Parathyroid adenoma (tissue), 2 donors: ENCODE data around the gene ATP8B1.
"Not testable (repeated sequence)": the region's sequence is repeated elsewhere in the genome, so short reads cannot be mapped to it uniquely, and the experiment has no call there.

Source experiments
- H2AFZ ChIP-seq: fragments of 300-600 bp; sonication (generic); one replicate; pipeline ENCODE4 v1.7.0; 2017; ENCODE audit warnings: antibody characterized with exemption, mild to moderate bottlenecking
- H3K27ac ChIP-seq: fragments of 300-600 bp; sonication (generic); one replicate; pipeline ENCODE4 v1.7.0; 2017
- H3K27me3 ChIP-seq: fragments of 300-600 bp; sonication (generic); one replicate; pipeline ENCODE4 v1.7.0; 2017; ENCODE audit warnings: low read length; ENCODE audit not compliant: control insufficient read depth, insufficient read depth
- H3K36me3 ChIP-seq: fragments of 300-600 bp; sonication (generic); one replicate; pipeline ENCODE4 v1.7.0; 2017; ENCODE audit warnings: low read length; ENCODE audit not compliant: control insufficient read depth, insufficient read depth
- H3K4me1 ChIP-seq: fragments of 300-600 bp; sonication (generic); one replicate; pipeline ENCODE4 v1.7.0; 2017; ENCODE audit warnings: control low read depth
- H3K4me2 ChIP-seq: fragments of 300-600 bp; sonication (generic); one replicate; pipeline ENCODE4 v1.7.0; 2017; ENCODE audit warnings: low read length
- H3K4me3 ChIP-seq: fragments of 300-600 bp; sonication (generic); one replicate; pipeline ENCODE4 v1.7.0; 2017; ENCODE audit warnings: low read depth, low read length
- H3K79me2 ChIP-seq: fragments of 300-600 bp; sonication (generic); one replicate; pipeline ENCODE4 v1.7.0; 2017; ENCODE audit warnings: control low read depth
- H3K9ac ChIP-seq: fragments of 300-600 bp; sonication (generic); one replicate; pipeline ENCODE4 v1.7.0; 2017; ENCODE audit warnings: mild to moderate bottlenecking
- H3K9me3 ChIP-seq: fragments of 300-600 bp; sonication (generic); one replicate; pipeline ENCODE4 v1.7.0; 2017; ENCODE audit warnings: low read length; ENCODE audit not compliant: control insufficient read depth
- CTCF ChIP-seq: fragments of 300-600 bp; sonication (generic); IDR thresholded peaks from one replicate; pipeline ENCODE4 v1.7.0; 2017; ENCODE audit warnings: antibody characterized with exemption, mild to moderate bottlenecking
- donor health status: primary hyperparathyroidism.

Gene ATP8B1

GRCh38 chr18:57832730-57833129 is 29.6 kb upstream of the ATP8B1 start:
- Histone ChIP-seq H3K36me3 (no peaks in the 10 kb centered on the region), H3K27ac (no peak overlapping the region), H3K4me1 (no peaks in the 10 kb centered on the region), H3K4me3 (no peak overlapping the region), H3K79me2 (no peaks in the 10 kb centered on the region), H3K27me3 (no peaks in the 10 kb centered on the region), H3K4me2 (no peak overlapping the region), H2AFZ (no peak overlapping the region), H3K9ac (no peak overlapping the region), H3K9me3 (no peaks in the 10 kb centered on the region)
- TF ChIP-seq CTCF: no peak

- Histone ChIP-seq H3K4me1 (no peaks in the 10 kb centered on the region), H3K79me2 (no peaks in the 10 kb centered on the region), H2AFZ (no peak overlapping the region), H3K4me3 (no peak overlapping the region), H3K9ac (no peak overlapping the region), H3K9me3 (no peaks in the 10 kb centered on the region), H3K36me3 (no peaks in the 10 kb centered on the region), H3K27me3 (no peaks in the 10 kb centered on the region), H3K27ac (no peak overlapping the region), H3K4me2 (no peak overlapping the region)
- no peak for TF ChIP-seq CTCF
Observed at GRCh38 chr18:57831597-57832377, 28.7 kb upstream of the ATP8B1 start.

GRCh38 chr18:57827646-57828045 is 24.5 kb upstream of the ATP8B1 start:
- Histone ChIP-seq H3K9ac (no peak overlapping the region), H3K4me1 (no peaks in the 10 kb centered on the region), H3K4me3 (no peak overlapping the region), H3K36me3 (no peaks in the 10 kb centered on the region), H2AFZ (no peak overlapping the region), H3K27me3 (no peaks in the 10 kb centered on the region), H3K79me2 (no peaks in the 10 kb centered on the region), H3K9me3 (no peaks in the 10 kb centered on the region), H3K4me2 (no peak overlapping the region), H3K27ac (no peak overlapping the region)
- TF ChIP-seq CTCF: no peak

- Histone ChIP-seq H3K79me2 (no peaks in the 10 kb centered on the region), H2AFZ (no peak overlapping the region), H3K27ac (no peak overlapping the region), H3K36me3 (no peaks in the 10 kb centered on the region), H3K4me2 (no peak overlapping the region), H3K4me3 (no peak overlapping the region), H3K9me3 (no peaks in the 10 kb centered on the region), H3K27me3 (no peaks in the 10 kb centered on the region), H3K9ac (no peak overlapping the region), H3K4me1 (no peaks in the 10 kb centered on the region)
- TF ChIP-seq CTCF: no peak
Observed at GRCh38 chr18:57826252-57826651, 23.1 kb upstream of the ATP8B1 start.

- H3K79me2 ChIP-seq, H2AFZ ChIP-seq, H3K4me3 ChIP-seq, H3K27ac ChIP-seq, H3K4me1 ChIP-seq, H3K9ac ChIP-seq, H3K9me3 ChIP-seq, H3K4me2 ChIP-seq, H3K27me3 ChIP-seq, H3K36me3 ChIP-seq: not testable (repeated sequence)
Observed at GRCh38 chr18:57820583-57820982, 17.5 kb upstream of the ATP8B1 start.
